HEK293 (cell line): ENCODE data around the gene IL6.

Source experiments
- CTCF ChIA-PET: fragments of 350-600 bp; formaldehyde crosslinking; extraction: SDS; loops from one replicate; lab custom pipeline; 2021; ENCODE audit warnings: antibody characterized with exemption; lab: Yijun Ruan, JAX
- POLR2A ChIA-PET: fragments of 300-600 bp; formaldehyde crosslinking; extraction: SDS; loops from one replicate; lab custom pipeline; 2020; ENCODE audit warnings: antibody characterized with exemption, inconsistent platforms; lab: Yijun Ruan, JAX
- H3K27ac ChIP-seq: fragments of 200-500 bp; sonication (Bioruptor generic); 2 replicates; pipeline ENCODE4 v1.5.1; 2014; ENCODE audit warnings: low read depth, low read length, control low read depth, inconsistent platforms; ENCODE audit errors: extremely low read depth
- H3K36me3 ChIP-seq, 2 experiments: fragments of 200-500 bp in 1 of 2; sonication (Bioruptor generic) in 1 of 2; 1 replicate in 1 of 2; 2 replicates in 1 of 2; pipeline ENCODE4 v1.5.1; 2014 to 2017; ENCODE audit warnings: inconsistent platforms in 2 of 2, low read length in 2 of 2; ENCODE audit not compliant: control insufficient read depth in 2 of 2, insufficient read depth in 1 of 2
- H3K4me1 ChIP-seq: fragments of 200-500 bp; sonication (Bioruptor generic); 2 replicates; pipeline ENCODE4 v1.5.1; 2014; ENCODE audit warnings: mild to moderate bottlenecking, low read length, inconsistent platforms; ENCODE audit not compliant: control insufficient read depth, insufficient read depth
- H3K4me3 ChIP-seq: 2 replicates; pipeline ENCODE4 v1.5.1; 2011; ENCODE audit warnings: low read depth, mild to moderate bottlenecking, control low read depth, low read length, moderate library complexity
- H3K9me3 ChIP-seq: fragments of 200-500 bp; sonication (Bioruptor generic); 2 replicates; pipeline ENCODE4 v1.5.1; 2014; ENCODE audit warnings: low read depth, low read length, inconsistent platforms; ENCODE audit not compliant: control insufficient read depth, insufficient read depth
- BCL11A ChIP-seq: fragments of 450-650 bp; formaldehyde crosslinking; IDR thresholded peaks from 2 replicates; pipeline ENCODE4 v1.5.1; 2016; ENCODE audit warnings: low read depth, missing biosample characterization, missing genetic modification characterization
- FEZF1 ChIP-seq: fragments of 450-650 bp; formaldehyde crosslinking; IDR thresholded peaks from 2 replicates; pipeline ENCODE4 v1.5.1; 2016; ENCODE audit warnings: missing biosample characterization, missing genetic modification characterization
- KLF10 ChIP-seq: fragments of 450-650 bp; IDR thresholded peaks from 2 replicates; pipeline ENCODE4 v1.5.1; 2018; ENCODE audit warnings: missing biosample characterization, mild to moderate bottlenecking, missing genetic modification characterization
- KLF16 ChIP-seq: fragments of 450-650 bp; formaldehyde crosslinking; IDR thresholded peaks from 2 replicates; pipeline ENCODE4 v1.5.1; 2017; ENCODE audit warnings: missing biosample characterization, missing genetic modification characterization
- OSR2 ChIP-seq: fragments of 450-650 bp; formaldehyde crosslinking; IDR thresholded peaks from 2 replicates; pipeline ENCODE4 v1.5.1; 2016; ENCODE audit warnings: missing biosample characterization, missing genetic modification characterization
- PRDM1 ChIP-seq: fragments of 450-650 bp; formaldehyde crosslinking; IDR thresholded peaks from 2 replicates; pipeline ENCODE4; 2016; ENCODE audit warnings: missing biosample characterization, missing genetic modification characterization
- TRIM28 ChIP-seq: IDR thresholded peaks from 2 replicates; pipeline ENCODE4 v1.6.1; 2011; ENCODE audit warnings: low read length, control low read depth, borderline replicate concordance
- ZNF121 ChIP-seq: fragments of 450-650 bp; formaldehyde crosslinking; IDR thresholded peaks from 2 replicates; pipeline ENCODE4 v1.5.1; 2016; ENCODE audit warnings: missing biosample characterization, missing genetic modification characterization
- ZNF2 ChIP-seq: fragments of 450-650 bp; formaldehyde crosslinking; IDR thresholded peaks from 2 replicates; pipeline ENCODE4 v1.5.1; 2016; ENCODE audit warnings: missing biosample characterization, missing genetic modification characterization
- ZNF23 ChIP-seq: fragments of 450-650 bp; formaldehyde crosslinking; IDR thresholded peaks from 2 replicates; pipeline ENCODE4 v1.5.1; 2016; ENCODE audit warnings: missing biosample characterization, missing genetic modification characterization, borderline replicate concordance
- ZNF335 ChIP-seq: fragments of 450-650 bp; formaldehyde crosslinking; conservative IDR thresholded peaks from 2 replicates; pipeline ENCODE4 v1.5.1; 2016; ENCODE audit warnings: missing biosample characterization, missing genetic modification characterization
- ZNF404 ChIP-seq: fragments of 450-650 bp; formaldehyde crosslinking; IDR thresholded peaks from 2 replicates; pipeline ENCODE4 v1.5.1; 2017; ENCODE audit warnings: missing biosample characterization, missing genetic modification characterization
- ZNF513 ChIP-seq: fragments of 450-650 bp; IDR thresholded peaks from 2 replicates; pipeline ENCODE4 v1.5.1; 2018; ENCODE audit warnings: missing biosample characterization, missing genetic modification characterization
- ZNF521 ChIP-seq: fragments of 450-650 bp; formaldehyde crosslinking; IDR thresholded peaks from 2 replicates; pipeline ENCODE4 v1.5.1; 2017; ENCODE audit warnings: missing biosample characterization, mild to moderate bottlenecking, missing genetic modification characterization
- ZNF596 ChIP-seq: fragments of 450-650 bp; IDR thresholded peaks from 2 replicates; pipeline ENCODE4 v1.5.0; 2018; ENCODE audit warnings: missing biosample characterization, mild to moderate bottlenecking, missing genetic modification characterization, moderate library complexity
- ZNF621 ChIP-seq: fragments of 450-650 bp; formaldehyde crosslinking; IDR thresholded peaks from 2 replicates; pipeline ENCODE4 v1.5.1; 2017; ENCODE audit warnings: missing biosample characterization, missing genetic modification characterization
- ZNF626 ChIP-seq: fragments of 450-650 bp; sonication (Bioruptor Pico); formaldehyde crosslinking; IDR thresholded peaks from 2 replicates; pipeline ENCODE4 v1.5.1; 2018; ENCODE audit warnings: missing biosample characterization, missing genetic modification characterization, inconsistent platforms
- ZNF654 ChIP-seq: fragments of 450-650 bp; formaldehyde crosslinking; IDR thresholded peaks from 2 replicates; pipeline ENCODE4 v1.5.1; 2016; ENCODE audit warnings: low read depth, missing biosample characterization, missing genetic modification characterization
- ZNF837 ChIP-seq: fragments of 450-650 bp; formaldehyde crosslinking; IDR thresholded peaks from 2 replicates; pipeline ENCODE4 v1.5.1; 2016; ENCODE audit warnings: missing biosample characterization, missing genetic modification characterization
- ZSCAN23 ChIP-seq: fragments of 450-650 bp; formaldehyde crosslinking; IDR thresholded peaks from 2 replicates; pipeline ENCODE4 v1.5.1; 2016; ENCODE audit warnings: missing biosample characterization, missing genetic modification characterization
- ZXDB ChIP-seq: fragments of 450-650 bp; formaldehyde crosslinking; IDR thresholded peaks from 2 replicates; pipeline ENCODE4 v1.5.1; 2016; ENCODE audit warnings: missing biosample characterization, missing genetic modification characterization
- TF ChIP-seq, protein P1 (sequence below): fragments of 450-650 bp; formaldehyde crosslinking; IDR thresholded peaks from 2 replicates; pipeline ENCODE4 v1.5.1; 2016; ENCODE audit warnings: missing biosample characterization, missing genetic modification characterization
- TF ChIP-seq, protein P2 (sequence below): fragments of 450-650 bp; formaldehyde crosslinking; IDR thresholded peaks from 2 replicates; pipeline ENCODE4 v1.5.1; 2017; ENCODE audit warnings: missing biosample characterization, missing genetic modification characterization
- TF ChIP-seq, protein P3 (sequence below): fragments of 450-650 bp; formaldehyde crosslinking; IDR thresholded peaks from 2 replicates; pipeline ENCODE4 v1.5.1; 2016; ENCODE audit warnings: missing biosample characterization, missing genetic modification characterization

Gene IL6

GRCh38 chr7:22728401-22729029 lies 1.5 kb downstream of the IL6 start (continued):
- TF ChIP-seq ZNF521 (tag by site-specific recombination): no peak
- no peak for TF ChIP-seq TRIM28
- TF ChIP-seq FEZF1 (tag by site-specific recombination): peak; percentile 83
- TF ChIP-seq ZNF621 (tag by site-specific recombination): no peak
- no peak for TF ChIP-seq ZNF335 (tag by site-specific recombination)
- no peak for TF ChIP-seq ZXDB (tag by site-specific recombination)
- no peak for TF ChIP-seq ZNF121 (tag by site-specific recombination)
- peak; percentile 22; the same call in 1 of the 2 replicates for TF ChIP-seq ZNF654 (tag by site-specific recombination)
- TF ChIP-seq ZSCAN23 (tag by site-specific recombination): no peak
- TF ChIP-seq ZNF837 (tag by site-specific recombination): no peak
- TF ChIP-seq BCL11A (tag by site-specific recombination): no peak
- no peak for TF ChIP-seq ZNF596 (tag by site-specific recombination)
- TF ChIP-seq ZNF513 (tag by site-specific recombination): no peak
- no peak for TF ChIP-seq ZNF23
- TF ChIP-seq, protein P1, sequence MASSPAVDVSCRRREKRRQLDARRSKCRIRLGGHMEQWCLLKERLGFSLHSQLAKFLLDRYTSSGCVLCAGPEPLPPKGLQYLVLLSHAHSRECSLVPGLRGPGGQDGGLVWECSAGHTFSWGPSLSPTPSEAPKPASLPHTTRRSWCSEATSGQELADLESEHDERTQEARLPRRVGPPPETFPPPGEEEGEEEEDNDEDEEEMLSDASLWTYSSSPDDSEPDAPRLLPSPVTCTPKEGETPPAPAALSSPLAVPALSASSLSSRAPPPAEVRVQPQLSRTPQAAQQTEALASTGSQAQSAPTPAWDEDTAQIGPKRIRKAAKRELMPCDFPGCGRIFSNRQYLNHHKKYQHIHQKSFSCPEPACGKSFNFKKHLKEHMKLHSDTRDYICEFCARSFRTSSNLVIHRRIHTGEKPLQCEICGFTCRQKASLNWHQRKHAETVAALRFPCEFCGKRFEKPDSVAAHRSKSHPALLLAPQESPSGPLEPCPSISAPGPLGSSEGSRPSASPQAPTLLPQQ (tag by site-specific recombination): no peak
- TF ChIP-seq, protein P2, sequence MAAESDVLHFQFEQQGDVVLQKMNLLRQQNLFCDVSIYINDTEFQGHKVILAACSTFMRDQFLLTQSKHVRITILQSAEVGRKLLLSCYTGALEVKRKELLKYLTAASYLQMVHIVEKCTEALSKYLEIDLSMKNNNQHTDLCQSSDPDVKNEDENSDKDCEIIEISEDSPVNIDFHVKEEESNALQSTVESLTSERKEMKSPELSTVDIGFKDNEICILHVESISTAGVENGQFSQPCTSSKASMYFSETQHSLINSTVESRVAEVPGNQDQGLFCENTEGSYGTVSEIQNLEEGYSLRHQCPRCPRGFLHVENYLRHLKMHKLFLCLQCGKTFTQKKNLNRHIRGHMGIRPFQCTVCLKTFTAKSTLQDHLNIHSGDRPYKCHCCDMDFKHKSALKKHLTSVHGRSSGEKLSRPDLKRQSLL (tag by site-specific recombination): no peak
- TF ChIP-seq ZNF2 (tag by site-specific recombination): no peak
- no peak for TF ChIP-seq KLF10 (tag by site-specific recombination)
- no peak for TF ChIP-seq ZNF404 (tag by site-specific recombination)
- TF ChIP-seq PRDM1: 0 out of 2 replicates have a peak, but pooled peaks have one; percentile 32
- TF ChIP-seq ZNF626: no peak
- no peak for TF ChIP-seq OSR2

- CTCF ChIA-PET: interaction anchor here (0.6 to 4.5 kb wide), 8 partner anchors 9 to 325 kb away, joined by 3 to 34 read pairs (median 5); no protein-coding TSS in a partner anchor
- Histone ChIP-seq H3K9me3 (no peaks in the 10 kb centered on the region), H3K36me3 (no peaks in the 10 kb centered on the region), H3K4me3 (no peak overlapping the region), H3K27ac (no peak overlapping the region), H3K4me1 (peaks cover 8% of the 10 kb centered on the region; the same call in 1 of the 2 replicates)
- TF ChIP-seq KLF16: no peak
- TF ChIP-seq, protein P3, sequence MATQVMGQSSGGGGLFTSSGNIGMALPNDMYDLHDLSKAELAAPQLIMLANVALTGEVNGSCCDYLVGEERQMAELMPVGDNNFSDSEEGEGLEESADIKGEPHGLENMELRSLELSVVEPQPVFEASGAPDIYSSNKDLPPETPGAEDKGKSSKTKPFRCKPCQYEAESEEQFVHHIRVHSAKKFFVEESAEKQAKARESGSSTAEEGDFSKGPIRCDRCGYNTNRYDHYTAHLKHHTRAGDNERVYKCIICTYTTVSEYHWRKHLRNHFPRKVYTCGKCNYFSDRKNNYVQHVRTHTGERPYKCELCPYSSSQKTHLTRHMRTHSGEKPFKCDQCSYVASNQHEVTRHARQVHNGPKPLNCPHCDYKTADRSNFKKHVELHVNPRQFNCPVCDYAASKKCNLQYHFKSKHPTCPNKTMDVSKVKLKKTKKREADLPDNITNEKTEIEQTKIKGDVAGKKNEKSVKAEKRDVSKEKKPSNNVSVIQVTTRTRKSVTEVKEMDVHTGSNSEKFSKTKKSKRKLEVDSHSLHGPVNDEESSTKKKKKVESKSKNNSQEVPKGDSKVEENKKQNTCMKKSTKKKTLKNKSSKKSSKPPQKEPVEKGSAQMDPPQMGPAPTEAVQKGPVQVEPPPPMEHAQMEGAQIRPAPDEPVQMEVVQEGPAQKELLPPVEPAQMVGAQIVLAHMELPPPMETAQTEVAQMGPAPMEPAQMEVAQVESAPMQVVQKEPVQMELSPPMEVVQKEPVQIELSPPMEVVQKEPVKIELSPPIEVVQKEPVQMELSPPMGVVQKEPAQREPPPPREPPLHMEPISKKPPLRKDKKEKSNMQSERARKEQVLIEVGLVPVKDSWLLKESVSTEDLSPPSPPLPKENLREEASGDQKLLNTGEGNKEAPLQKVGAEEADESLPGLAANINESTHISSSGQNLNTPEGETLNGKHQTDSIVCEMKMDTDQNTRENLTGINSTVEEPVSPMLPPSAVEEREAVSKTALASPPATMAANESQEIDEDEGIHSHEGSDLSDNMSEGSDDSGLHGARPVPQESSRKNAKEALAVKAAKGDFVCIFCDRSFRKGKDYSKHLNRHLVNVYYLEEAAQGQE (tag by site-specific recombination): peak; percentile 57
- POLR2A ChIA-PET: no interaction called here
These were observed 2.3 kb downstream of the IL6 start for GRCh38 chr7:22729180-22729825.
